ENCODE results near the gene MPLKIP.
"Not testable (repeated sequence)": the region's sequence is repeated elsewhere in the genome, so short reads cannot be mapped to it uniquely, and the experiment has no call there.

- not testable (repeated sequence) for TF ChIP-seq CTCF (IDR thresholded peaks at IDR 0.05; ENCODE audit: borderline replicate concordance, extremely low read depth, low read length, poor library complexity, severe bottlenecking); EZH2 (IDR thresholded peaks at IDR 0.05; ENCODE audit: borderline replicate concordance, low read depth, low read length, severe bottlenecking)
These were observed 38.7 kb upstream of the MPLKIP start for GRCh38 chr7:40173121-40173520.

Measured in DND-41 (cell line).